Measurements from ENCODE around the gene RPS3. TPM values are rescaled to one million over a fixed set of nuclear protein-coding genes. Genes with fewer than 3 reads are reported as not detected.

Gene RPS3
- total RNA-seq, 1 experiment from 2014 or later, result 3,765 TPM

DNA sequence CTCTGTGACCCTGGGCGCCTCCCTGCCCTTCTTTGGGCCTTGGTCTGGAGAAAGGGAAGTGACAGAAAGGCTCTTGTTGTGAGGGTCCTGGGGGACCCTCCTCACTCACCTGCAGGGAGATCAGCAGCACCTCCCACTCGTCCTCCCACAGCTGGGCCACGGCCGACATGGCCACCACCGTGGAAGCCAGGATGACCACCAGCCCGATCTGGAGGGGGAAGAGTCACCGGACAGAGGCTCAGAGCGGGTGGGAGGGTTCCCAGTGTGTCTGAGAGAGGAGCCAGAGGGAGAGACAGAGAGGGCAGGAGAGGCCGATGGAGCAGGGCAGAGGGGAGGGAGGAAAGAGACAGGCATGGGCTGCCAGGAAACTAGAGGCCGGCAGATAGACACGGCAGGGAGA is 50.5 kb downstream of the RPS3 start:
- DNase-seq, result no peak
- no peak overlapping the region for H2AFZ ChIP-seq (ENCODE audit: low read length)
- no peak overlapping the region for H3K18ac ChIP-seq (ENCODE audit: insufficient read length, low read depth, low read length)
- no peak overlapping the region for H4K5ac ChIP-seq (ENCODE audit: insufficient read length, low read depth, low read length)
- no peak overlapping the region for H3T11ph ChIP-seq (ENCODE audit: low read length)
- H3K4ac ChIP-seq (ENCODE audit: low read depth, low read length), result no peak overlapping the region
- H4K8ac ChIP-seq (replicated peaks; ENCODE audit: insufficient read length, low read depth, low read length), result no peak overlapping the region
- H2BK15ac ChIP-seq (ENCODE audit: low read depth, low read length), result no peak overlapping the region
- H3K36me3 Mint-ChIP-seq (ENCODE audit: insufficient read depth in 1 of 3, low read depth in 3 of 3), result no peaks in the 10 kb centered on the region; a peak in 1 of 7 replicates
- no peaks in the 10 kb centered on the region for H3K9me3 Mint-ChIP-seq
- H3K56ac ChIP-seq (ENCODE audit: insufficient read length, low read depth, low read length), result no peak overlapping the region
- no peaks in the 10 kb centered on the region for H3K27me3 ChIP-seq (ENCODE audit: insufficient read depth, low read length)
- no peak overlapping the region for H2BK120ac ChIP-seq (ENCODE audit: low read depth, low read length, poor library complexity, severe bottlenecking)
- no peaks in the 10 kb centered on the region for H3K79me1 ChIP-seq (ENCODE audit: insufficient read depth, low read depth, low read length, poor library complexity, severe bottlenecking)
- no peaks in the 10 kb centered on the region for H3K9me3 ChIP-seq (ENCODE audit: control insufficient read depth, low read depth, low read length)
- no peak overlapping the region for H2BK12ac ChIP-seq (ENCODE audit: insufficient read length, low read depth, low read length)
- H3K27ac Mint-ChIP-seq, result no peak overlapping the region; a peak in 2 of 7 replicates
- no CpG with 5 or more reads among the region's 11 CpGs for WGBS (ENCODE audit: extremely low coverage, insufficient read length, low lambda C conversion rate)
- no peak overlapping the region for H3K27ac ChIP-seq (ENCODE audit: insufficient read length, low read depth, low read length)
- no peaks in the 10 kb centered on the region for H3K79me2 ChIP-seq (ENCODE audit: insufficient read depth, low read length)
- H2BK5ac ChIP-seq (ENCODE audit: insufficient read length, low read length), result no peak overlapping the region
- peaks cover 5 to 10% of the 10 kb centered on the region in 2 experiments; a peak in 1 of 4 replicates for H3K4me1 Mint-ChIP-seq
- no peaks in the 10 kb centered on the region for H3K4me1 ChIP-seq (ENCODE audit: insufficient read depth, low read length)
- no peak overlapping the region for H3K23ac ChIP-seq (ENCODE audit: insufficient read length, low read depth, low read length)
- no peaks in the 10 kb centered on the region for H4K20me1 ChIP-seq (ENCODE audit: control insufficient read depth, insufficient read depth, insufficient read length)
- no peak overlapping the region for H3K14ac ChIP-seq (ENCODE audit: insufficient read depth, low read length)
- H3K4me3 Mint-ChIP-seq, result no peak overlapping the region
- H3K27me3 Mint-ChIP-seq (ENCODE audit: low read depth), result peaks cover 7% of the 10 kb centered on the region
- no peak overlapping the region for H2AK5ac ChIP-seq (ENCODE audit: insufficient read length, low read length)
- TF ChIP-seq, protein P1, sequence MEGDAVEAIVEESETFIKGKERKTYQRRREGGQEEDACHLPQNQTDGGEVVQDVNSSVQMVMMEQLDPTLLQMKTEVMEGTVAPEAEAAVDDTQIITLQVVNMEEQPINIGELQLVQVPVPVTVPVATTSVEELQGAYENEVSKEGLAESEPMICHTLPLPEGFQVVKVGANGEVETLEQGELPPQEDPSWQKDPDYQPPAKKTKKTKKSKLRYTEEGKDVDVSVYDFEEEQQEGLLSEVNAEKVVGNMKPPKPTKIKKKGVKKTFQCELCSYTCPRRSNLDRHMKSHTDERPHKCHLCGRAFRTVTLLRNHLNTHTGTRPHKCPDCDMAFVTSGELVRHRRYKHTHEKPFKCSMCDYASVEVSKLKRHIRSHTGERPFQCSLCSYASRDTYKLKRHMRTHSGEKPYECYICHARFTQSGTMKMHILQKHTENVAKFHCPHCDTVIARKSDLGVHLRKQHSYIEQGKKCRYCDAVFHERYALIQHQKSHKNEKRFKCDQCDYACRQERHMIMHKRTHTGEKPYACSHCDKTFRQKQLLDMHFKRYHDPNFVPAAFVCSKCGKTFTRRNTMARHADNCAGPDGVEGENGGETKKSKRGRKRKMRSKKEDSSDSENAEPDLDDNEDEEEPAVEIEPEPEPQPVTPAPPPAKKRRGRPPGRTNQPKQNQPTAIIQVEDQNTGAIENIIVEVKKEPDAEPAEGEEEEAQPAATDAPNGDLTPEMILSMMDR (conservative IDR thresholded peaks at IDR 0.05), result no peak
- no peaks in the 10 kb centered on the region for H3K23me2 ChIP-seq (ENCODE audit: insufficient read length, low read depth, low read length, poor library complexity, severe bottlenecking)
- no peak overlapping the region for H2BK20ac ChIP-seq (ENCODE audit: low read depth, low read length, poor library complexity, severe bottlenecking)
- no peak overlapping the region for H3K9ac ChIP-seq (ENCODE audit: extremely low read depth, insufficient read length, low read length)
- no peak overlapping the region for H3K4me2 ChIP-seq (ENCODE audit: insufficient read depth, insufficient read length, low read length)
- H4K91ac ChIP-seq (ENCODE audit: insufficient read length, low read depth, low read length), result no peak overlapping the region
